GM21390 (cell line): ENCODE measurements around the gene AKT1S1.

Experiments used
- ATAC-seq: cut with Tn5 transposase; IDR thresholded peaks from one replicate; pipeline ENCODE4 v1.9.1; 2021; ENCODE audit not compliant: unreplicated experiment

Gene AKT1S1

GRCh38 chr19:49884760-49885159 is 7.6 kb upstream of the AKT1S1 start:
- ATAC-seq = no peak

GRCh38 chr19:49884109-49884508 is 7.0 kb upstream of the AKT1S1 start:
- ATAC-seq = no peak

- no peak for ATAC-seq
These were observed 5.9 kb upstream of the AKT1S1 start for GRCh38 chr19:49883094-49883493.

GRCh38 chr19:49882643-49883042 is 5.5 kb upstream of the AKT1S1 start:
- ATAC-seq = no peak

GRCh38 chr19:49881672-49882394 is 4.7 kb upstream of the AKT1S1 start:
- no peak for ATAC-seq

DNA sequence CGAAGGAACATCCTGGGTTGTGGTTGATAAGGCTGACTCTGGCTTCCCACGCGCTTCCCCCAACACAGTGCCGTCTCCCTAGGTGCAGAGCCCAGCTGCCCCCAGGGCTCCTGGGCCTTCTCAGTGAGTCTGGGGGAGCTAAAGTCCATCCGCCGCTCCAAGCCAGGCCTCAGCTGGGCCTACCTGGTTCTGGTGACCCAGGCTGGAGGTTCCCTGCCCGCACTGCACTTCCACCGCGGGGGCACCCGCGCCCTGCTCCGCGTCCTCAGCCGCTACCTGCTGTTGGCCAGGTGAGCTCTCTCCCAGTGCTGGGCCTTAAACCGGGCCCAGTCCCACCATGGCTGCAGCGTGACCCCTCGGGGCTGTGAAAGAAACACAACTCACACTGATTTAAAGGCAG is 4.0 kb upstream of the AKT1S1 start:
- ATAC-seq = no peak

GRCh38 chr19:49880162-49880869 is 3.2 kb upstream of the AKT1S1 start:
- ATAC-seq = no peak

- ATAC-seq = no peak
These were observed 2.2 kb upstream of the AKT1S1 start for GRCh38 chr19:49879243-49879963.

DNA sequence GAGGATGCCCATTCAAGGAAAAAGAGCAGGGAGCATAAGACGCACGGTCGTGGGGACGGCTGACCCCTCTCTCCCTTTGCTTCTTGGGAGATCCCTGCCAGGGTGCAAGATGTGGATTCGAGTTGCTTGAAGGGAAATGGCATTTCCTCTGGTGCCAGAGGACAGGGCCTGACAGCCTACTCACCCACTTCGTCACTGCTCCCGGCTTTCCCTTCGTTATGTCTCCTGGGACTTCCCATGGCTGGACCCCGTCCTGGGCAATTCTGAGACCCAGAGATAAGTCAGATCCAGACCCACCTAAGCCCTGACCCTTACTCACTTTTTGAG is 1.6 kb upstream of the AKT1S1 start:
- no peak for ATAC-seq

- ATAC-seq = peak; percentile 38
These were observed 956 bp upstream of the AKT1S1 start for GRCh38 chr19:49877879-49878743.

- ATAC-seq = peak; percentile 40
These were observed 634 bp downstream of the AKT1S1 start for GRCh38 chr19:49876422-49877019.

DNA sequence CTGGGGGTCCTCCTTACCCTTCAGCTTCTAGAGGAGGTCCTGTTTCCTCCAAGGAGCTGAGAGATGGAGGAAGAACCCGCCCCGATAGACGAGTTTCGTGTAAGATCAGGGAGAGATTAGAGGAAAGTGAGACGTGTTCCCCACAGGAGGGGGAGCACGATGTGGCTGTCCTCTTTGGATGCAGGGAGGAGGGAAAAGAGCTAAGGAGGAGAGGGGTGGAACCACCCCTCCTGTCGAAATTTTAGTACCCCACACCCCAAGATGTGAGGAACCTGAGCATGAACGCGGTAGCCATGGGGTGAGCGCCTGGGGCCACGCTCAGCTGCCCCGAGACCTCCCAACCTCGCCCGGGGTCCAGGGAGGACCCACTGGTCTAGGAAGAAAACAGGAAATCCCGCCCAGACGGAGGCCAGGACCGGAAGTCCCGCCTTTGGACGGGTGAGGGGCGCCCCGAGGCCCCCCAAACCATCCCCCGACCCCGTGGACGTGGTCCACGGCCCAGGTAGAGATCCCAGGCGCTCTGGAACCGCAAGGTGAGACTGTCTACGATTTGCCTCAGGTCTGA is 1.2 kb downstream of the AKT1S1 start:
- no peak for ATAC-seq

- no peak for ATAC-seq
These were observed 2.0 kb downstream of the AKT1S1 start for GRCh38 chr19:49875177-49875576.

DNA sequence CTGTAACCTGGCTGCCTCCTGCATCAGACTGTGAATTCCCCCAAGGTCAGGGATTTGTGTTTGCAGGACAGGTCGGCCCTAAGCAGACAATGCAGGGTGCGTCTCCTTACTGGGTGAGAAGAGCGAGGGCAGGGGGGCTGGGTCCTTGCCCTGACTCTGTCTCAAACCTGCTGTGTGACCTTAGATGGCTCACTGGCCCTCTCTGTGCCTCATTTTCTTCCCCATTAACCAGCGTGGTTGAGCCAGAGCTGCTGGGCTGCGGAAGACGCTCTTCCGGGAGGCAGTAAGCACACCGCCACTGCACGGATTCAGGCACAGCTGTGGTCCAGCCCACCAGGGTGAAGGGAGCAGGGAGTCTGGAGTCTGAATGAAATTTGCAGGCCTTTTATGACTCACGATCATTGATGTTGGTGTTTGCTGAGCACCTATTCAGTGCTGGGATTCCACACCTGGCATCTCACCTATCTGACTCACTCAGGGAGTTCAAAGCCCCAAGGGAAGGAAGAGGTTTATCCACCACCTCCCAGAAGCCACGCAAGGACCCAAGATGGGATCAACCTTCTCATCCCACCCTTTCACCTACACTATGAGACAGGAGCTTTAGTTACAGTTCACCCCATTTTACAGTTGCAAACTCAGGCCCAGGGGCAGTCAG is 2.5 kb downstream of the AKT1S1 start:
- no peak for ATAC-seq

DNA sequence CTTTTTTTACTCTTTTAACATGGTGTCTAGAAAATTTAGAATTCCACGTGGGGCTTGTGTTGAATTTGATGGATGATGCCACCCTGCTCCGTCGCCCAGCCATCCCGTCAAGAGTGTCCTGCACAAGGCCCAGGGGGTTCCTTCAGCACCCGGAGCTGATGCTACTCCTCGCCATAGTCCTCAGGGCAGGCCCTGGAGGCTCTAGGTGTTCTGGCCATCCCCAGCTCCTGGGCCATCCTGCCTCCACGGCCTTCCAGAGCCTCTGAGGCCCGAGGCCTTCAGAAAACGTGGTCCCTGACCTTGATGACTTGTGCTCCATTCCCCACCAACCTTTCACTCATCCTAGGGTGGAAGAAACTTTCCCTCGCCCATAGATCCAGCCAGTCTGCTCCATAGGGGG is 3.3 kb downstream of the AKT1S1 start:
- no peak for ATAC-seq

GRCh38 chr19:49873129-49873521 is 4.0 kb downstream of the AKT1S1 start:
- ATAC-seq = no peak

DNA sequence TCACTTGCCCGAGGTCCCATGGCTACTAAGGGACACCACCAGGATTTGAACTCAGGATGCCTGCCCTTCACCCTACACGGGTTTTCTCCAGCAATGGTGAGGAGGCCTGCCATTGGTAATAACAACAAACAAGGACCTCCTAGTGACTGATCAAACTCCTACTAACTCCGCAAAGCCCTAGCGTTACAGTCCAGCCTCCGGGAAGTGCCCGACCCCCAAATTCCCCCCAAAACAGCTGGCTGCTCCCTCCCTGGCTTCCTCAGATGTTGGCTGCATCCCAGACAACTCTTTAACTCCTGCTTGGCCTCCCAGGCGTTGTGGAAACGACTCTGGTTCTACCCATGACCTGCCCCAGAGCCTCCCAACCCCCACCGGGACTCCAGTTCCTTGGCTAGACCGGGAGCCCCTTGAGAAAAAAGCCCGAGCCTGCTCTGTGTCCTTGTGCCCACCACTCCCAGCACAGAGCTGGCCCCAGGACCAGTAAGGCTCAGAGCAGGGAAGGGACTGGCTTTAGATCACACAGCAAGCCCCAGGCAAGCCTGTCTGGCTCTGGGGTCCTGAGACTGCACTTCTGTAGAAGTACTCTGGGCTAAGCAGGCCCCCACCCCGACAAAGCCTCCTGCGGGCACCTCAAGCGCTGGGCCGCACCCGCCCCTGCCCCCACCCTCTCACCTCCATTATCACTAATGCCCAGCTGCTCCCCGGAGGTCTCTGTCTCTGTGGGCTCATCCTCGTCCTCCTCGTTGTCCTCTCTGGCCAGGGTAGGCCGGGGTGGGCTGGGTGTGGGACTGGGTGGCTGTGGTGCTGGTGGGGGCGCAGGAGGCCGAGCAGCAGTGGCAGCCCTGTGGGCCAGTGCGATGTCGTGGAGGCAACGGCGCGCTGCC is 4.7 kb downstream of the AKT1S1 start:
- no peak for ATAC-seq

DNA sequence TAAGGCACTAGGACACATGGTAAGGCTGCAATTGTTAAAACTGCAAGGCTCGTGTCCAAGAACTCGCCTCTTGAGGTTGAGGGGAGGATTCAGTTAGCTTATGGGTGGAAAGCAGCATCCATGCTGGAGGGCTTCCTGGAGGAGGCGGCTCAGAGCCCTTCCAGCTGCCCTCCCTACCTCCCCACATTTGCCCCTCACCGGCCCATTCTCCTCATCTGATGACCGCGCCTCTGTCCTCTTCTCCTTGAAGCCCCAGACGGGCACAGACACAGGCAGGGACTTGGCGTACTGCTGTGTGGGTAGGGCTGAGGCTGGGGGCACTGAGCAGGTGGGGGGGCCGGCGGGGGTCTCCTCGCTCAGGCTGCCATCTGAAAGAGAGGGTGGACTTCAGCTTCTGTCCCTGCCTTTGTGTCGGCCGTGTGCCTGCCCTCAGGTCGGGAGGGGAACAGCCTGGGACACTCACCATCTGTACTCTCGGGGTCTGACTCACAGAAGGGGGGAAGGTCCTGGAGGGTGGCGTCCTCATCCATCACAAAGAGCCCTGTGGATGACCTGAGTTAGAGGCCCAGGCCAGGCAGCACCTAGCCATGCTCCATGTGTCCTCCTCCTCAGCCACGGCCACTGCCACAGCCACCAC is 5.7 kb downstream of the AKT1S1 start:
- ATAC-seq = no peak
